Measurements from ENCODE around the gene ZDHHC13. TPM values are rescaled to one million over a fixed set of nuclear protein-coding genes. Genes with fewer than 3 reads are reported as not detected.

The ZDHHC13 gene
- polyA plus RNA-seq, 4 donors: 5.7 to 21.7 (median 14.5) TPM

DNA sequence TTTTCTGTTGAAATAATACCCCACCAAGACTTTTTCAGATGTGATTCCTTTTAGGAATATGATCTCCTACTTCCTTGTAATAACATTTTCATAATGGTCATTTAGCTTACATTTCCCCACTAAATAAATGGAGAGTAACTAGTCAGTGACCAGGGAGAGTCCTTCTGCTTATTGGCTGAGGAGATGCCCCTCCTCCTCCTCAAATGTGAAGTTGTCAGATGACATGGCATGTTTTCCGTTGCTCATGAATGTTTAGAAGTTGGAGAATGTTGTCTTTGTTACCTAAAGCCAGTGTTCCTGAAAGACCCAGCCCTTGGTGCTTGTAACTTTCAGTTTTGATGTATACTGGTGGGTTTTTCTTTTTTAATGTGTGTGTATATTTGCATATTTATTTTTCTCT is 46.6 kb downstream of the ZDHHC13 start:
- no peak overlapping the region for H3K4me3 ChIP-seq (ENCODE audit: low read depth in 1 of 3, low read length in 3 of 3)
- H3K36me3 ChIP-seq (ENCODE audit: control insufficient read depth in 3 of 3, insufficient read depth in 2 of 3, low read depth in 1 of 3, low read length in 3 of 3): peaks cover 4 to 8% (median 6%) of the 10 kb centered on the region in 3 donors
- H3K4me1 ChIP-seq (ENCODE audit: control insufficient read depth in 3 of 3, insufficient read depth in 2 of 3, low read depth in 1 of 3, low read length in 2 of 3): no peaks in the 10 kb centered on the region
- H3K9me3 ChIP-seq (ENCODE audit: control insufficient read depth in 2 of 2, insufficient read depth in 1 of 2, low read depth in 1 of 2, low read length in 1 of 2): no peaks in the 10 kb centered on the region
- no peak overlapping the region for H3K27ac ChIP-seq (ENCODE audit: low read depth in 1 of 3, low read length in 2 of 3)
- FAIRE-seq: no peak
- WGBS, 3 donors: 80 to 97% (median 86%) methylated on average over 1 of the region's 1 CpG
- no peak for DNase-seq
- no peaks in the 10 kb centered on the region for H3K27me3 ChIP-seq (ENCODE audit: control insufficient read depth in 3 of 3, insufficient read depth in 3 of 3, low read length in 3 of 3)

DNA sequence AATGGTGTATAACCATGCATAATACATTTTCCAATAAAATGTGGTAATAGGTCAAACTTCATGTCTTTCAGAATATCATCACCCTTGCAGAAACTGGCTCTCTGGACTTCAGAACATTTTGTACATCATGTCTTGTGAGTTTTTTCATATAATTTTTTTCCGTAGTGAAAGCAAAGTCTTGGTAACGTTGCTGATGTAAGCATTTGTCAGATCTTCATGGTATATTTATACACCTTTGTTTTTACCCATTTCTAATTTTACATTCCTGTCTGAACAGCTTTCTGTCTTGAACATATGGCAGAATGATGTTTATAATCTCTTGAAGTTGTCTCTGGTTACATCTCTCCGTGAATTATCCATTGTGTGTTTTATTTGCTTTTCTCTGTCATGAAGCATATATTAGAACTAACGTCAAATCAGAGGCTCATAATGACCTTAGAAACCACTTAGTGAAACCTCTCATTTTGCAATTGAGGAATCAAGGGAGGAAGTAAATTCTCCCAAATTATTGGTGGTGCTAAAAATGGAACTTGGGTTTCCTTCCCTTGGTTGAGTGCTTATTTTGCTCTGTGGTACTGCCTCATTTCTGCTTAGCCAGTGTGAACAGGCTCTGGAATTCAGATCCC is 47.4 kb downstream of the ZDHHC13 start:
- H3K27ac ChIP-seq (ENCODE audit: low read depth in 1 of 3, low read length in 2 of 3): no peak overlapping the region
- WGBS, 3 donors: 90 to 95% (median 94%) methylated on average over 4 of the region's 4 CpGs
- H3K9me3 ChIP-seq (ENCODE audit: control insufficient read depth in 2 of 2, insufficient read depth in 1 of 2, low read depth in 1 of 2, low read length in 1 of 2): no peaks in the 10 kb centered on the region
- H3K4me3 ChIP-seq (ENCODE audit: low read depth in 1 of 3, low read length in 3 of 3): no peak overlapping the region
- DNase-seq (no peak), FAIRE-seq (no peak)
- no peaks in the 10 kb centered on the region for H3K27me3 ChIP-seq (ENCODE audit: control insufficient read depth in 3 of 3, insufficient read depth in 3 of 3, low read length in 3 of 3)
- H3K36me3 ChIP-seq (ENCODE audit: control insufficient read depth in 3 of 3, insufficient read depth in 2 of 3, low read depth in 1 of 3, low read length in 3 of 3): peaks cover 4 to 8% (median 7%) of the 10 kb centered on the region in 3 donors
- H3K4me1 ChIP-seq (ENCODE audit: control insufficient read depth in 3 of 3, insufficient read depth in 2 of 3, low read depth in 1 of 3, low read length in 2 of 3): no peaks in the 10 kb centered on the region

DNA sequence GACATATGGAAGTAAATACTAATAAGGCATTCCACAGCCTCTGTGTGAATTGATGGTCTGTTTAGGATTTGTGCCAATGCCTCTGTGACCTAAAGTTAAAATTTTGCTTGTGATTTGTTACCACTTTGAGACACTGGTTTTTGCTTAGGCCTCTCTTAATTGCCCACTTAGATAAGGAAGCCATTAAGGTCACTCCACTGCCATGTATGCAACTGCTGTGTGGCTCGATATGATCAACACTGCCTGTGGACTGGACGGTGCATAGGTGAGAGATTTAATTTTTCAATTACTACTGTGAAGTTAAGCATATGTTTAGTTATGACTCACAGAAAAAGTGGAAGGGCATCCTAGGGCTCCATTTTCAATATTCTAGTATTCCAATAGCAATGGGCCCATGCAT is 47.9 kb downstream of the ZDHHC13 start:
- Histone ChIP-seq H3K9me3 (ENCODE audit: control insufficient read depth in 2 of 2, insufficient read depth in 1 of 2, low read depth in 1 of 2, low read length in 1 of 2) (no peaks in the 10 kb centered on the region), H3K36me3 (ENCODE audit: control insufficient read depth in 3 of 3, insufficient read depth in 2 of 3, low read depth in 1 of 3, low read length in 3 of 3) (peaks cover 4 to 6% (median 5%) of the 10 kb centered on the region in 3 donors), H3K27me3 (ENCODE audit: control insufficient read depth in 3 of 3, insufficient read depth in 3 of 3, low read length in 3 of 3) (no peaks in the 10 kb centered on the region), H3K4me3 (ENCODE audit: low read depth in 1 of 3, low read length in 3 of 3) (no peak overlapping the region), H3K4me1 (ENCODE audit: control insufficient read depth in 3 of 3, insufficient read depth in 2 of 3, low read depth in 1 of 3, low read length in 2 of 3) (no peaks in the 10 kb centered on the region), H3K27ac (ENCODE audit: low read depth in 1 of 3, low read length in 2 of 3) (no peak overlapping the region)
- DNase-seq (no peak), FAIRE-seq (no peak)
- 84 to 95% (median 93%) methylated on average over 2 of the region's 2 CpGs for WGBS, 3 donors

DNA sequence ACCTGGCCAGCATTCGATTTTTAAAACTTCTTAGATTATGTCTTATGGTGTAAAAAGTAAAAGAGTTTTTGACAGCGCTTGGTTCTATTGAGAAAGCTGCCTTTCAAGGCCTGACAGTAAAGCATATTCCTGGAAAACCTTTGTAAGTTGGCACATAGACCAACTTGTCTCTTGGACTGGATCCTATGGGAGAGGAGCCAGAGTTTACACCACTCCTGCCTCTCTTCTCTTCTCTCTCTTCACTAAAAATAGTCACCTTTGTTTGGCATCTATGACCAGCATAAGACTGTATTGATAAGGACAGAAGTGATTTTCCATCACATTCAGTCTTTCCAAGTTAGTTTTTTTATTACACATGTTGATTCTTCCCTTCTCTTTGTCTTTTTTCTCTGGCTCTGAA is 51.1 kb downstream of the ZDHHC13 start:
- Histone ChIP-seq H3K27me3 (ENCODE audit: control insufficient read depth in 3 of 3, insufficient read depth in 3 of 3, low read length in 3 of 3) (no peaks in the 10 kb centered on the region), H3K9me3 (ENCODE audit: control insufficient read depth in 2 of 2, insufficient read depth in 1 of 2, low read depth in 1 of 2, low read length in 1 of 2) (no peaks in the 10 kb centered on the region), H3K4me3 (ENCODE audit: low read depth in 1 of 3, low read length in 3 of 3) (no peak overlapping the region), H3K36me3 (ENCODE audit: control insufficient read depth in 3 of 3, insufficient read depth in 2 of 3, low read depth in 1 of 3, low read length in 3 of 3) (peaks cover 7 to 17% (median 16%) of the 10 kb centered on the region in 3 donors), H3K27ac (ENCODE audit: low read depth in 1 of 3, low read length in 2 of 3) (no peak overlapping the region), H3K4me1 (ENCODE audit: control insufficient read depth in 3 of 3, insufficient read depth in 2 of 3, low read depth in 1 of 3, low read length in 2 of 3) (no peaks in the 10 kb centered on the region)
- DNase-seq (no peak), FAIRE-seq (no peak)
- 96 to 99% (median 96%) methylated on average over 2 of the region's 2 CpGs for WGBS, 3 donors

DNA sequence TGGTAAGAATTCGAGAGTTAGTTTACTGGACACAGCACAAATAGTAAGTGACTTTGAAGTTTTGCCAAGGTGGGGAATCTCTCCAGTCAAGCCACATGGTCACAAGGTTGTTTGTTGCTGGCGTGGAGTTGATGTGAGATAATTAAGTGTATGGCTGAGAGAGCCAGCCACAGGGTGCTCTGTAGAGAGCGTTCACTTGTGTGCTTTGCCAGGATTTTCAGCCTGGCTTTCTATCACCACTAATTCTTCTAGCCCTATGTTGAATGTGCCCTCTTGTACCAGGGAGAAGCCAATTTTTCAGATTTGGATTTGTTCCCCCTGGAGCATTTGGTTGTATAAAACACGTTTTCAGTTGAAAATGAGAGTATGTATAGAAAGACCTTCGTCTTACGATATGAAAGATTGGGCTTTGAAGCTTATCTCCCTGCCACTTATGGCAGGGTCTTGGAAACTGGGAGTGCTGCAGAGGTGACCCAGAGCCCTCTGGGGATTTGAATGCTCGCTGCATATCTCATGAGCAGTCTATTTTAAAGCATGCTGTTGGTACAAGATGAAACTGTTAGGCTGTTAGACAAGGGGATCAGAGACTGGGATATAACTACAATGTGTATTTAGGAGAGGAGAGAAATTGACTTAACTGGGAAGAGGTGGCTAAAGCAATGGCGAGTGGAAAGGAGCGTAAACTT is 56.2 kb downstream of the ZDHHC13 start:
- Histone ChIP-seq H3K9me3 (ENCODE audit: control insufficient read depth in 2 of 2, insufficient read depth in 1 of 2, low read depth in 1 of 2, low read length in 1 of 2) (no peaks in the 10 kb centered on the region), H3K4me1 (ENCODE audit: control insufficient read depth in 3 of 3, insufficient read depth in 2 of 3, low read depth in 1 of 3, low read length in 2 of 3) (no peaks in the 10 kb centered on the region), H3K27me3 (ENCODE audit: control insufficient read depth in 3 of 3, insufficient read depth in 3 of 3, low read length in 3 of 3) (no peaks in the 10 kb centered on the region), H3K4me3 (ENCODE audit: low read depth in 1 of 3, low read length in 3 of 3) (no peak overlapping the region), H3K36me3 (ENCODE audit: control insufficient read depth in 3 of 3, insufficient read depth in 2 of 3, low read depth in 1 of 3, low read length in 3 of 3) (peaks cover 8 to 18% (median 18%) of the 10 kb centered on the region in 3 donors), H3K27ac (ENCODE audit: low read depth in 1 of 3, low read length in 2 of 3) (no peak overlapping the region)
- DNase-seq (no peak), FAIRE-seq (no peak)
- 94 to 95% (median 94%) methylated on average over 9 of the region's 9 CpGs for WGBS, 3 donors

DNA sequence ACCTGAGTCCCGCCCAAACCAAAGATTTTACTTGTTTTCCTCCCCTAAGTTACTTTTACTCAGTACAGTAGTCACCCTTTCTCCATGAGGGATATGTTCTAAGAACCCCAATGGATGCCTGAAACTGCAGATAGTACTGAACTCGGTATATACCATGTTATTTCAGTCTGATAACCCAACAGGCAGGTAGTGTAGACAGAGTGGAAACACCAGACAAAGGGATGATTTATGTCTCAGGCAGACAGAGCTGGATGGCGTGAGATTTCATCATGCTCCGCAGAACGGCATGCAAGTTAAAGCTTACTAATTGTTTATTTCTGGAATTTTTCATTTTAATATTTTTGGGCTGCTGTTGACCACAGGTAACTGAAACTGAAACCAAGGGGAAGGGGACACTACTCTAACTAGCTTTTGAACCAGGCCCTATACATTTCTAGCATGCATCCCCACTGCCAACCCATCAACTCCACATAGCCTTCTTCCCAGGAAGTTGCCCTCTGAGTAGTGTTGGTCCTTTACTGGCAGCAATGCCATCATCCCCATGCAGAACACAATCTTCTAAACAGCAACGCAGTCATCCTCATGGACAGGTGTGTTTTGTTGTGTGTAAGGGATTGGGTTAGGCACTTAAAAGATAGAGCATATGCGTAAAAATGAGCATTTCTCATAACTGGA is 57.1 kb downstream of the ZDHHC13 start:
- no peak overlapping the region for H3K4me3 ChIP-seq (ENCODE audit: low read depth in 1 of 3, low read length in 3 of 3)
- no peaks in the 10 kb centered on the region for H3K27me3 ChIP-seq (ENCODE audit: control insufficient read depth in 3 of 3, insufficient read depth in 3 of 3, low read length in 3 of 3)
- H3K27ac ChIP-seq (ENCODE audit: low read depth in 1 of 3, low read length in 2 of 3): no peak overlapping the region
- H3K36me3 ChIP-seq (ENCODE audit: control insufficient read depth in 3 of 3, insufficient read depth in 2 of 3, low read depth in 1 of 3, low read length in 3 of 3): peaks cover 8 to 18% (median 15%) of the 10 kb centered on the region in 3 donors
- FAIRE-seq (no peak), DNase-seq (no peak)
- no peaks in the 10 kb centered on the region for H3K9me3 ChIP-seq (ENCODE audit: control insufficient read depth in 2 of 2, insufficient read depth in 1 of 2, low read depth in 1 of 2, low read length in 1 of 2)
- no peaks in the 10 kb centered on the region for H3K4me1 ChIP-seq (ENCODE audit: control insufficient read depth in 3 of 3, insufficient read depth in 2 of 3, low read depth in 1 of 3, low read length in 2 of 3)
- WGBS, 3 donors: 94 to 97% (median 95%) methylated on average over 7 of the region's 7 CpGs

DNA sequence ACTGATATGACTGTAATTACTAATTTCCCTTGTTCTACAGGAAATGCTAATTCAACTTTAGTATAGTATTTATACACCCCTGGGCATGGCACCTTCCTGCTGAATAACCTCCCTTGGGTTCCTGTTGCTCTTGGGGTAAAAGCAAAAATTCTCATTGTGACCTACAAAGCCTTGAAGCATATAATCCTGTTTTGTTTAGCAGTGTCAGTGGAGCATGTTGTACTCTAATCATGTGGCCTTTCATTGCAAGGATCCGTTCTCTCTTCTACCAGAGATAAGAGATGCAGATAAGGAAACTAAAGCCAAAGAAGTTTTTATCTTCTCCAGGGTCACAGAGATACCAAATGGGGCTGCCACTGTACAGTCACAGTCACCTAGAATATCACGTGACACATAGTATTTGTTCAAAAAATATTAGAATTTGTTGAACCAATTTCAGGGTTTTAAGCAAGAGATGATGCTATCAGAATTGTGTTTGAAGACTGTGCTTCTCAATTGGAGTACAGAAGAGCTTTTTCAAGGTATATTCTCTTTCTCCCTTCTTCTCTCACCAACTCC is 59.7 kb downstream of the ZDHHC13 start:
- H3K9me3 ChIP-seq (ENCODE audit: control insufficient read depth in 2 of 2, insufficient read depth in 1 of 2, low read depth in 1 of 2, low read length in 1 of 2): no peaks in the 10 kb centered on the region
- 57 to 74% (median 65%) methylated on average over 2 of the region's 2 CpGs for WGBS, 3 donors
- no peaks in the 10 kb centered on the region for H3K4me1 ChIP-seq (ENCODE audit: control insufficient read depth in 3 of 3, insufficient read depth in 2 of 3, low read depth in 1 of 3, low read length in 2 of 3)
- no peaks in the 10 kb centered on the region for H3K27me3 ChIP-seq (ENCODE audit: control insufficient read depth in 3 of 3, insufficient read depth in 3 of 3, low read length in 3 of 3)
- no peak overlapping the region for H3K27ac ChIP-seq (ENCODE audit: low read depth in 1 of 3, low read length in 2 of 3)
- no peak overlapping the region for H3K4me3 ChIP-seq (ENCODE audit: low read depth in 1 of 3, low read length in 3 of 3)
- FAIRE-seq (no peak), DNase-seq (no peak)
- peaks cover 4 to 18% (median 12%) of the 10 kb centered on the region in 3 donors for H3K36me3 ChIP-seq (ENCODE audit: control insufficient read depth in 3 of 3, insufficient read depth in 2 of 3, low read depth in 1 of 3, low read length in 3 of 3)

DNA sequence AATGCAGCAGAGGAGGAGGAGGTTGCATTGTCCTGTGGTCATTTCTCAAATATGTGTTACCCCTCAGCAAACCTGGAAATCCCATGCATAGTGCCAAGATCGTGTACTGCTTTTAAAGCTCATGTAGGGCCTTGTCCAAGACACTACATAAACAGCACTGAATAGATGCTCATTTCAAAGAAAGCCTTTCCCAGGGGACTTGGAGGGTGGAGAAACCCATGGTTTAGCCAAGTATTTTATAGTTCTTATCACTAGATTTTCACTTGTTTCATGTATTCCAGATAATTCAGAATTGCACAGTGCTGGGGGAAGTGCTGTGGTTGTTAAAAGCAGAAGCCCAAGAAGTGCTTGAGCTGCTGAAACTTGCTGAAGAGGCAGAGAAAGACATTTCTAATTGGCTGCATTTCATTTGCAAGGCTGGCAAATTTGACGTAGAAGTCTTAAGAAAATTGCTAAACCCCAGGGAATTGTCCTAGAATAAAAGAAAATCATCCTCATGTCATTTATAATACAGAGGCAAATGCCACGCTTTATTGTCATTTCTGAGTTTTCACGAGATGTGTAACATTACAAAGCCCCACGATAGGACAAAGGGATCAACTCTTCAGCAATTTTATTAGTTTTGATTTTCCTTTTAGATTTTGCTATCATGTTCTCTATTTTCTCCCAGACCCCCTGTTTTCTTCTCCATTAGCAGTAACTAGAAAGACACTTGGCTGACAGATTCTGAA is 64.7 kb downstream of the ZDHHC13 start:
- H3K27ac ChIP-seq (ENCODE audit: low read depth in 1 of 3, low read length in 2 of 3): no peak overlapping the region
- FAIRE-seq (no peak), DNase-seq (no peak)
- H3K9me3 ChIP-seq (ENCODE audit: control insufficient read depth in 2 of 2, insufficient read depth in 1 of 2, low read depth in 1 of 2, low read length in 1 of 2): no peaks in the 10 kb centered on the region
- no peaks in the 10 kb centered on the region for H3K27me3 ChIP-seq (ENCODE audit: control insufficient read depth in 3 of 3, insufficient read depth in 3 of 3, low read length in 3 of 3)
- WGBS, 3 donors: 86 to 93% (median 90%) methylated on average over 5 of the region's 5 CpGs
- no peaks in the 10 kb centered on the region for H3K4me1 ChIP-seq (ENCODE audit: control insufficient read depth in 3 of 3, insufficient read depth in 2 of 3, low read depth in 1 of 3, low read length in 2 of 3)
- peaks cover 0 to 2% (median 0%) of the 10 kb centered on the region in 3 donors for H3K36me3 ChIP-seq (ENCODE audit: control insufficient read depth in 3 of 3, insufficient read depth in 2 of 3, low read depth in 1 of 3, low read length in 3 of 3)
- no peak overlapping the region for H3K4me3 ChIP-seq (ENCODE audit: low read depth in 1 of 3, low read length in 3 of 3)
